Activated naive CD8-positive, alpha-beta T cell treated with anti-CD3 and anti-CD28 coated beads for 36 hours (primary cell): ENCODE data around the gene CPED1. TPM values are rescaled to one million over a fixed set of nuclear protein-coding genes. Genes with fewer than 3 reads are reported as not detected.
"Not testable (repeated sequence)": the region's sequence is repeated elsewhere in the genome, so short reads cannot be mapped to it uniquely, and the experiment has no call there.

ENCODE experiments used
- DNase-seq: peaks from one replicate; pipeline ENCODE4 v3.0.0; 2021
- H3K27ac Mint-ChIP-seq: one replicate; pipeline ENCODE4 v1.8.0; 2022; ENCODE audit warnings: mild to moderate bottlenecking, moderate library complexity, mixed read lengths
- H3K27me3 Mint-ChIP-seq: one replicate; pipeline ENCODE4 v1.8.0; 2022; ENCODE audit warnings: mild to moderate bottlenecking, mixed read lengths
- H3K36me3 Mint-ChIP-seq: one replicate; pipeline ENCODE4 v1.8.0; 2021; ENCODE audit warnings: mild to moderate bottlenecking, mixed read lengths
- H3K4me1 Mint-ChIP-seq: one replicate; pipeline ENCODE4 v1.8.0; 2021; ENCODE audit warnings: mixed read lengths
- H3K4me3 Mint-ChIP-seq: one replicate; pipeline ENCODE4 v1.8.0; 2022; ENCODE audit warnings: mild to moderate bottlenecking, moderate library complexity, mixed read lengths
- H3K9me3 Mint-ChIP-seq: one replicate; pipeline ENCODE4 v1.8.0; 2022; ENCODE audit warnings: mixed read lengths
- total RNA-seq, 2 experiments: library from RNA; stranded (reverse); gene quantifications; one replicate each; pipeline ENCODE4 v1.2.3, GENCODE V29; 2021

CPED1 gene
- total RNA-seq, 2 experiments from 2014 or later = not detected

GRCh38 chr7:121043314-121044234 is 55.1 kb downstream of the CPED1 start:
- peaks cover 18% of the 10 kb centered on the region for H3K27me3 Mint-ChIP-seq
- H3K4me1 Mint-ChIP-seq = no peaks in the 10 kb centered on the region
- H3K9me3 Mint-ChIP-seq = no peaks in the 10 kb centered on the region
- H3K4me3 Mint-ChIP-seq = no peak overlapping the region
- H3K36me3 Mint-ChIP-seq = no peaks in the 10 kb centered on the region
- H3K27ac Mint-ChIP-seq = no peak overlapping the region
- no peak for DNase-seq

- H3K4me1 Mint-ChIP-seq = no peaks in the 10 kb centered on the region
- no peak for DNase-seq
- H3K4me3 Mint-ChIP-seq = no peak overlapping the region
- H3K27ac Mint-ChIP-seq = no peak overlapping the region
- no peaks in the 10 kb centered on the region for H3K36me3 Mint-ChIP-seq
- H3K27me3 Mint-ChIP-seq = peaks cover 14% of the 10 kb centered on the region
- no peaks in the 10 kb centered on the region for H3K9me3 Mint-ChIP-seq
These were observed 56.6 kb downstream of the CPED1 start for GRCh38 chr7:121045090-121045489.

- no peak overlapping the region for H3K4me3 Mint-ChIP-seq
- H3K27ac Mint-ChIP-seq = no peak overlapping the region
- H3K27me3 Mint-ChIP-seq = peaks cover 15% of the 10 kb centered on the region
- no peaks in the 10 kb centered on the region for H3K9me3 Mint-ChIP-seq
- no peaks in the 10 kb centered on the region for H3K36me3 Mint-ChIP-seq
- DNase-seq = no peak
- no peaks in the 10 kb centered on the region for H3K4me1 Mint-ChIP-seq
These were observed 57.5 kb downstream of the CPED1 start for GRCh38 chr7:121046009-121046408.

- H3K9me3 Mint-ChIP-seq = no peaks in the 10 kb centered on the region
- DNase-seq = no peak
These were observed 58.5 kb downstream of the CPED1 start for GRCh38 chr7:121046893-121047468.

GRCh38 chr7:121048195-121048594 is 59.7 kb downstream of the CPED1 start:
- Mint-ChIP-seq H3K9me3 (no peaks in the 10 kb centered on the region), H3K27me3 (peaks cover 15% of the 10 kb centered on the region), H3K27ac (no peak overlapping the region), H3K4me3 (no peak overlapping the region), H3K4me1 (no peaks in the 10 kb centered on the region), H3K36me3 (no peaks in the 10 kb centered on the region)
- no peak for DNase-seq

More at GRCh38 chr7:121046893-121047468, 58.5 kb downstream of the CPED1 start:
- Mint-ChIP-seq H3K4me1 (no peaks in the 10 kb centered on the region), H3K36me3 (no peaks in the 10 kb centered on the region), H3K27me3 (peaks cover 15% of the 10 kb centered on the region), H3K27ac (no peak overlapping the region), H3K4me3 (no peak overlapping the region)

- no peaks in the 10 kb centered on the region for H3K9me3 Mint-ChIP-seq
- peaks cover 15% of the 10 kb centered on the region for H3K27me3 Mint-ChIP-seq
- DNase-seq = no peak
- no peak overlapping the region for H3K4me3 Mint-ChIP-seq
- H3K36me3 Mint-ChIP-seq = no peaks in the 10 kb centered on the region
- H3K4me1 Mint-ChIP-seq = no peaks in the 10 kb centered on the region
- H3K27ac Mint-ChIP-seq = no peak overlapping the region
These were observed 60.7 kb downstream of the CPED1 start for GRCh38 chr7:121049028-121049791.

GRCh38 chr7:121049897-121050296 is 61.4 kb downstream of the CPED1 start:
- H3K4me1 Mint-ChIP-seq = no peaks in the 10 kb centered on the region
- no peaks in the 10 kb centered on the region for H3K9me3 Mint-ChIP-seq
- no peak for DNase-seq
- H3K4me3 Mint-ChIP-seq = no peak overlapping the region
- no peaks in the 10 kb centered on the region for H3K36me3 Mint-ChIP-seq
- H3K27ac Mint-ChIP-seq = no peak overlapping the region
- H3K27me3 Mint-ChIP-seq = peaks cover 14% of the 10 kb centered on the region

- Mint-ChIP-seq H3K36me3 (no peaks in the 10 kb centered on the region), H3K27me3 (peaks cover 8% of the 10 kb centered on the region), H3K27ac (no peak overlapping the region), H3K9me3 (no peaks in the 10 kb centered on the region), H3K4me1 (no peaks in the 10 kb centered on the region), H3K4me3 (no peak overlapping the region)
- no peak for DNase-seq
These were observed 64.7 kb downstream of the CPED1 start for GRCh38 chr7:121053219-121053618.

GRCh38 chr7:121054925-121055324 is 66.4 kb downstream of the CPED1 start:
- Mint-ChIP-seq H3K27me3 (peaks cover 3% of the 10 kb centered on the region), H3K4me1 (no peaks in the 10 kb centered on the region), H3K36me3 (no peaks in the 10 kb centered on the region), H3K27ac (no peak overlapping the region), H3K9me3 (no peaks in the 10 kb centered on the region), H3K4me3 (no peak overlapping the region)
- DNase-seq = no peak

GRCh38 chr7:121057878-121058277 is 69.4 kb downstream of the CPED1 start:
- Mint-ChIP-seq H3K4me1 (no peaks in the 10 kb centered on the region), H3K27ac (no peak overlapping the region), H3K9me3 (no peaks in the 10 kb centered on the region), H3K4me3 (no peak overlapping the region), H3K36me3 (no peaks in the 10 kb centered on the region), H3K27me3 (no peaks in the 10 kb centered on the region)
- DNase-seq = no peak

- DNase-seq = no peak
- Mint-ChIP-seq H3K4me3 (no peak overlapping the region), H3K9me3 (no peaks in the 10 kb centered on the region), H3K27me3 (no peaks in the 10 kb centered on the region), H3K36me3 (no peaks in the 10 kb centered on the region), H3K27ac (no peak overlapping the region), H3K4me1 (no peaks in the 10 kb centered on the region)
These were observed 70.5 kb downstream of the CPED1 start for GRCh38 chr7:121058975-121059374.

- DNase-seq, H3K9me3 Mint-ChIP-seq, H3K36me3 Mint-ChIP-seq, H3K4me3 Mint-ChIP-seq, H3K27me3 Mint-ChIP-seq, H3K27ac Mint-ChIP-seq, H3K4me1 Mint-ChIP-seq: not testable (repeated sequence)
These were observed 71.5 kb downstream of the CPED1 start for GRCh38 chr7:121059979-121060509.

GRCh38 chr7:121061677-121062582 is 73.4 kb downstream of the CPED1 start:
- Mint-ChIP-seq H3K4me3 (no peak overlapping the region), H3K9me3 (no peaks in the 10 kb centered on the region), H3K27ac (no peak overlapping the region), H3K27me3 (no peaks in the 10 kb centered on the region), H3K4me1 (no peaks in the 10 kb centered on the region), H3K36me3 (no peaks in the 10 kb centered on the region)
- no peak for DNase-seq

- Mint-ChIP-seq H3K4me3 (no peak overlapping the region), H3K9me3 (no peaks in the 10 kb centered on the region), H3K36me3 (no peaks in the 10 kb centered on the region), H3K4me1 (no peaks in the 10 kb centered on the region), H3K27me3 (no peaks in the 10 kb centered on the region), H3K27ac (no peak overlapping the region)
- no peak for DNase-seq
These were observed 74.3 kb downstream of the CPED1 start for GRCh38 chr7:121062671-121063279.
